Peyer's patch (tissue), 4 donors: Measurements from ENCODE around the gene SHC4.

Experiments
- POLR2A ChIP-seq, 2 donors: fragments of 450-650 bp; IDR thresholded peaks; one replicate each; pipeline ENCODE4 v1.5.1; 2017; ENCODE audit warnings: antibody characterized with exemption in 2 of 2, mild to moderate bottlenecking in 2 of 2, moderate library complexity in 2 of 2
- TF ChIP-seq, protein P1 (sequence below), 6 experiments: fragments of 450-650 bp in 4 of 6; fragments of 200-600 bp in 2 of 6; sonication (generic) in 1 of 6; IDR thresholded peaks; one replicate each; pipeline ENCODE4 v1.5.1; 2017 to 2019; ENCODE audit warnings: antibody characterized with exemption in 6 of 6, mild to moderate bottlenecking in 3 of 6, moderate library complexity in 1 of 6

DNA sequence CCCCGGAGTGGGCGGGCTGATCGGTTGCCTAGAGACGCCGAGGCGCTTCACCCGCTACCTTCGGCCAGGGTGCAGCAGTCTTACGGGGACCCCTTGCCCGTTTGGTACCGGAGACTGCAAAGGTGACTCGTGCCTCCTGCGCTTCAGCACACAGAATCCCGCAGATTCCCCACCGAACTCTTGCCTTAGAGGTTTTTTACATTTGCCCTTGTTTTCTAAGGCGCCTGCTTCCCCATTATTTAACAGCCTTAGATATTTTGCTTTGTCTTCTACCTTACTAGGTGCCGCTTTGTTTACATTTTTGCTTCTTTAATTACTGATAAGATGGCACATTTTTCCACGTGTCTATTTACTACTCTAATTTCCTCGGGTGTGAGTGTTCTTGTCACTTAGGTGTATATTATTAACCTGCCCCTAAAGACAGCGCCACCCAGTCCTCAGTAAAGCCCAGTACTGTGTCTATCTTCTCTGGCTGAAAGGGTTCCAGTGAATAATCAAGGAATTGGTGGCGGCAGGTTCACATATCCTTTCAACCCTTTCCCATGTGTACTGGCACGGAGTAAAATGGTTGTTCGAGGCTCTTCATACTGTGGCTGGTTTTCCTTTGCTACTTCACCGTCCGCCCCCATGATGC lies 152.3 kb downstream of the SHC4 start:
- TF ChIP-seq, protein P1, sequence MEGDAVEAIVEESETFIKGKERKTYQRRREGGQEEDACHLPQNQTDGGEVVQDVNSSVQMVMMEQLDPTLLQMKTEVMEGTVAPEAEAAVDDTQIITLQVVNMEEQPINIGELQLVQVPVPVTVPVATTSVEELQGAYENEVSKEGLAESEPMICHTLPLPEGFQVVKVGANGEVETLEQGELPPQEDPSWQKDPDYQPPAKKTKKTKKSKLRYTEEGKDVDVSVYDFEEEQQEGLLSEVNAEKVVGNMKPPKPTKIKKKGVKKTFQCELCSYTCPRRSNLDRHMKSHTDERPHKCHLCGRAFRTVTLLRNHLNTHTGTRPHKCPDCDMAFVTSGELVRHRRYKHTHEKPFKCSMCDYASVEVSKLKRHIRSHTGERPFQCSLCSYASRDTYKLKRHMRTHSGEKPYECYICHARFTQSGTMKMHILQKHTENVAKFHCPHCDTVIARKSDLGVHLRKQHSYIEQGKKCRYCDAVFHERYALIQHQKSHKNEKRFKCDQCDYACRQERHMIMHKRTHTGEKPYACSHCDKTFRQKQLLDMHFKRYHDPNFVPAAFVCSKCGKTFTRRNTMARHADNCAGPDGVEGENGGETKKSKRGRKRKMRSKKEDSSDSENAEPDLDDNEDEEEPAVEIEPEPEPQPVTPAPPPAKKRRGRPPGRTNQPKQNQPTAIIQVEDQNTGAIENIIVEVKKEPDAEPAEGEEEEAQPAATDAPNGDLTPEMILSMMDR (IDR thresholded peaks at IDR 0.05) = peak in 1 of 6 experiments; percentile 1
- no peak for TF ChIP-seq POLR2A (IDR thresholded peaks at IDR 0.05)
